IPS-NIHi7 (cell line): ENCODE data around the gene TOR4A.
A peak's percentile ranks its signal among the peaks of the same experiment; 100 is the strongest.
"Not testable (repeated sequence)": the region's sequence is repeated elsewhere in the genome, so short reads cannot be mapped to it uniquely, and the experiment has no call there.

ENCODE experiments used
- DNase-seq: peaks from one replicate; pipeline ENCODE4 v3.0.0; 2012; ENCODE audit warnings: mixed read lengths; ENCODE audit errors: extremely low spot score

The TOR4A gene

DNA sequence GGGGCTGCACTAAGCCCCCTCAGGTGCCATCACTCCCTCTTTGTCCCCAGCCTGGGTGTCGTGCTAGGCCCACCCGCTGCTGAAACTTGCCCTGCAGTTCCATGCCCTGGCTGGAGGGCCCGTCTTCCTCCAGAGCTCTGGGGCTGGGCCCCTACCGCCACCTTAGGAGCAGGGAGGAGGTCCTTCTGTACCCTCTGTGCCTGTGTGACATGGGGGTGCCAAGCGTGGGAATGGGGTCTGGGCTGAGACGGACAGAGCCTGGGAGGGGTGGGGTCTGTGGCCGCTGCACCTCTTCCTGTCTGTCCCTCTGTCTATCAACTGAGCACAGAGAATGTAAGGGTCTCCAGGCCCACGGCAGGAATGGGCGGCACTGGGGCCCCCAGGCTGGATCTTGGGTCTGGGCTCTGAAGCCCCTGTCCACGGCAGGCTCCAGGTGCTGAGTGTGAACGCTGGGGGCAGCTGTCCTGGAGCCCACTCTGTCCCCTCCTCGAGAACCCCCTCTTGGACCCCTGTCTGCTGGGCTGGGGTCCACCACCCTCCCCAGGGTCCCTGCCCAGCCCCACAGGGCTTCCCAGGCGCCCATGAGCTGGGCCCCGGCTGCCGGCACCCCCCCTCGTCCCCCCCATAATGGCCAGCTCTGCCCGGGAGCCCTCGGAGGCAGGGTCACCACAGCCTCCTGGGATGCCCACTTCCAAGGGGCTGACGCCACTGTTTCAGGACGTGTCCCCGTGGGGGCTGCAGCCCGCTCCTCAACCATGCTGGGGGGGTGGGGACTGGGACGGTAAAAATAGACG, 40.4 kb downstream of the TOR4A start:
- DNase-seq: no peak

DNA sequence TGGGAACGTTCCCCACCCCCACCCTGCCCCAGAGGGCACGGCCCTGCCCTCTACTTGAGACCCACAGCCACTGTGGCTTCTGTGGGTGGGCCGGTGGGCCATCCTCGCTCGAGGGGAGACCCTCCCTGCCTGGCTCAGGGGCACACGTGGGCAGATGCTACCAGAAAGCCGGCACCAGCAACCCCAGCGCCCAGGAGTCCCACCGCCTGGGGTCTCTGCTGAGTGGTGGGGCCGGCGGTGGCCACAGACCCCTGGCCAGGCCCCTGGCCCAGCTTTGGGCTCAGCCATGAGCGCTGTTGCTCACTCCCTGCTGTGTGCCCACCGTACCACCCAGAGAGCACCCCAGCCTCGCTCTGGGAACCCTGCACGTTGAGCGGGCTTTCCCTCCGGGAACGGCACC, 41.1 kb downstream of the TOR4A start:
- DNase-seq: no peak

GRCh38 chr9:137319011-137319738, 41.6 kb downstream of the TOR4A start:
- DNase-seq: peak; percentile 79

- DNase-seq: no peak
Measured at GRCh38 chr9:137319739-137320551, 42.4 kb downstream of the TOR4A start.

DNA sequence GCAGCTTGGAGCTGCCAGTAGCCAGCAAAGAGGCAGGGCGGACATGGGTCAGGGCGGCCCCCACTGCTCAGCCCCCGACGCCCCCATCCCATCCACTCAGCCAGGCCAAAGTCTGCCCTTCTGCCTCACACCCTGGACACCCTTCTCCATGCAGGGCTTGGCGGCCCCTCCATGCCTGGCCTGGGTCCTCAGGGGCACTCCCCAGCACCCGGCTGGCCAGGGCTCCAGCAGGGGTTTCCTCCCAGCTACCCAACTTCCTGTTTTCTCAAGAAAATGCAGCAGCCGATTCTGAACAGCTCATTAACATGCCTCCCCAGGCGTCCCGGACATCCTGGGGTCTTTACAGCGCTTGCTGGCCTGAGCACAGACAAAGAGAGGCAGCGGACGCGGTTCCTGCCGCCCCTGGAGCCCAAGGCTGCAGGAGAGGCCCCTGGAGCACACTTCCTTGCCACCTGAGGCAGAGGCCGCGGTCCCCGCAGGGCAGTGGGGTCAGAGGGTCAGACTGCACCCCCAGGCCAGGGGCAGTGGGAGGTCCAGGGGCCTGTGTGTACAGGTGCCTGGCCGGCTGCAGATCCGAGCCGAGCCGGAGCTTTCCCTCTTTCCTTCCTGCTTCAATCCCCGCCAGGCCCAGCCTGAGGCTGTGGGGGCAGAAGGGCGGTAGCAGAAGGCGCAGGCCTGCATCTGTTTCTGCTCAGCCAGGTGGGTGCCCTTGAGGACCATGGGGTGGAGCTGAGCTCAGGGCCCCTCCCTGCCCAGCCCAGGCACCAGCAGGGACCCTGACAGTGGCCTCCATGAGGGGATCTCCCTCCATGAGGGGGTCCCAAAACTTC, 43.2 kb downstream of the TOR4A start:
- DNase-seq: no peak

DNA sequence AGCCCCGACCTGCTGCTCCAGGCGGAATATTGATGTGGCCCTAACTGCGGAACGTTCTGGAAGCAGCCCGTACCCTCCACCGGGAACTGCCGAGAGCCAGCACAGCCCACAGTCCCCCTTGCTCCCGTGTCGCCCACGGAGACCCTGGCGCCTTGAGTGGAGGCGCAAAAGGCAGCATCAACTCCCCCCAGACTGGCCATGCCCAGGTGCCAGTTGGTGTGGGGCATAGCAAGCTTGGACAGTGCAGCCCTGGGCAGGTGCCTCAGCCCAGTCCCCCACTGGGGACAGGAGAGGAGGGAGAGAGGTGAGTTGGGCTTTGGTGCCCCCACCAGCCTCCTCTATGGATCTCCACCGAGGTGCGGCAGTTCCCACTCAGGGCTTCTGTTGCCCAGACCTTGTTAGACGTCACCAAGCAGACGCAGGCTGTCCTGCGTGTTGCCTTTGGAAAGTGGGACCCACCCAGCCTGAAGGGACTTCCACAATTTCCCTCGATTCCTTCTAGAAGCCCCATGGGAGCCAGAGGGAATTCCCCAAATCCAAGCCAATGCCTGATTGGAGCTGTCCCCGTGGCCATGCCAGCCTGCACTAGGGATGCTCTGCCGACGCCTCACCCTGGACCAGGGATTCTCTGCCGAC, 44.3 kb downstream of the TOR4A start:
- DNase-seq: peak; percentile 9

DNA sequence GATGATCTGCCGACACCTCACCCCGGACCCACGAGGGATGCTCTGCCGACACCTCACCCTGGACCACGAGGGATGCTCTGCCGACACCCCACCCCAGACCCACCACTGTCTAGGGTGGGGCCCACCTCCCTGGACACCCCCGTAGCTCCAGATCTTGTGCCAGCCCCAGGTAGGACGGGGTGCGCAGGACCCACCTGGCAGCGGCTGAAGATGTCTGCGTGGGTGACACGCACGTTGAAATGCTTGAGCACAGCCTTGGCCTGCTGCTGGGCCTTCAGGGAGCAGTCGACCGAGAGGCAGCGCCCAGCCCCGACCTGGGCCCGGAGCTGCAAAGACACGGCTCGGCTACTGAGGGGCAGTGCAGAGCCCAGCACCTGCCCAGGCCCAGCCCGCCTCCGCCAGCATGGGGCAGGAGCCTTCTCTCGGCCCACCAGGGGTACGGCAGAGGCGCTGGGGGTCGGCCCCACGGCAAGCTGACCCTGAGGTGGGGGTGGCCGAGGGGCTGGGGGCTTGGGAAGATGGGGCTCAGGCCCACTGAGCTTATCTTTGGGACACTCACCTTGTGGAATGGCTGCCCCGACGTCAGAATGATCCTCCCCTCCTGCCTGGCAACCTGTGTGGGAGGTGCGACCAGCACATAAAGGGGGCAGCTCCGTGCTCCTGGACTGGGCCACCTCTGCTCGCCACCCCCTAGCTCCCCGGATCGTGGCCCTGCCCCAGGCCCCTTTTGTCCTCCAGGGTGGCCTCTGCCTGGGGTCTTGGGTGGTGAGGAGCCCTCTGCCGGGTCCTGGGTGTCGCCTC, 46.2 kb downstream of the TOR4A start:
- DNase-seq: peak; percentile 10

DNA sequence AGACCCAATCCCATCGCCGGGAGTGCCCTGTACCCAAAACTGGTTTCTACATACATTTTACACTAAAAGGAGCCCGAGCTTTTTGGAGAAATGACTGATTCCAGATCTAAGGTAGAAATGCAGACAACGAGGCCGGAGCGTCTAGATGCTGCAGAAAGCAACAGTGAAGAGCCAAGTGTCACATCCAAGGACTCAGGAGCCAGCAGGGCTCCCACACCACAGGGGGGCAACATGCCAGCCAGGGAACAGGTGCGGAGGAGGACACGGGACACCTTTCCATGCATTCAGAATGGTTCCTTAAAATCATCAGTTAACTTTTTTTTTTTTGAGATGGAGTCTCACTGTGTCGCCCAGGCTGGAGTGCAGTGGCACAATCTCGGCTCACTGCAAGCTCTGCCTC, 47.6 kb downstream of the TOR4A start:
- no peak for DNase-seq

- no peak for DNase-seq
Measured at GRCh38 chr9:137325799-137326198, 48.3 kb downstream of the TOR4A start.

DNA sequence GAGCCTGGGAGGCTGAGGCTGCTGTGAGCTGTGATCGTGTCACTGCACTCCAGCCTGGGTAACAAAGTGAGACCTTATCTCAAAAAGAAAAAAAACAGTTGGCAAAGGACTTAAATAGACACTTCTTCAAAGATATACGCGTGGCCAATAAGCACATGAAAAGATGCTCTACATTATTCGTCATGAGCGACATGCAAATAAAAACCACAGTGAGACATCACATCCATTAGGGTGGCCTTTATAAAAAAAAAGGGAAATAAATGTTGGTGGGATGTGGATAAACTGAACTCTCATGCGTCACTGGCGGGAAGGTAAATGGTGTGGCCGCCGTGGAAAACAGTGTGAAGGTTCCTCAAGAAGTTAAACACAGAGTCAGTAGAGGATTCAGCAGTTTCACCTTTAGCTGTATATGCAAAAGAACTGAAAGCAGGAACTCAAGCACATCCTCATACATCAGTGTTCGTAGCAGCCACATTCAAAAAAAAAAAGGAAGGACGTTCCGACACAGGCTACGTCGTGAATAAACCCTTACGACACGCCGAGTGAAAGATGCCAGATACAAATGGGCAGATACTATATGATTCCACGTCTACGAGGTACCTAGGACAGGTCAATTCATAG, 49.0 kb downstream of the TOR4A start:
- no peak for DNase-seq

GRCh38 chr9:137327641-137328550, 50.4 kb downstream of the TOR4A start:
- not testable (repeated sequence) for DNase-seq

GRCh38 chr9:137329590-137329989, 52.1 kb downstream of the TOR4A start:
- DNase-seq: not testable (repeated sequence)

DNA sequence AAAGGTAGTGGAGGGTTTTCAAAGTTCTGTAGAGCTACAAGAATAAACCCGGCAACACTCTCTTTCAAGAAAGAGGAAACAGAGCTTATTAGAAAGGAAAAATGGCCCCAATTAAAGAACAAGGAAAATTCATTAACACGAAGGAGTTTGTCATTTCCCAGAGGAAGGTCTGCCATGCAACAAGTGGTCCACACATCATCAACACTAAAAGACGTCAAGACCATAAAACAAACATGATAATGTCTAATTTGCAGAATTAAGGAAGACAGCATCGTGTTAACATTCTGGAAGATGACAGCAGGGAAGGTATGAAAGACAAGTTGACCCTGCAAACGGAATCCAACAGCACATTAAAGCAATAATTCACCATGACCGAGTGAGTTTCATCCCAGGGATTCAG, 53.2 kb downstream of the TOR4A start:
- DNase-seq: no peak

DNA sequence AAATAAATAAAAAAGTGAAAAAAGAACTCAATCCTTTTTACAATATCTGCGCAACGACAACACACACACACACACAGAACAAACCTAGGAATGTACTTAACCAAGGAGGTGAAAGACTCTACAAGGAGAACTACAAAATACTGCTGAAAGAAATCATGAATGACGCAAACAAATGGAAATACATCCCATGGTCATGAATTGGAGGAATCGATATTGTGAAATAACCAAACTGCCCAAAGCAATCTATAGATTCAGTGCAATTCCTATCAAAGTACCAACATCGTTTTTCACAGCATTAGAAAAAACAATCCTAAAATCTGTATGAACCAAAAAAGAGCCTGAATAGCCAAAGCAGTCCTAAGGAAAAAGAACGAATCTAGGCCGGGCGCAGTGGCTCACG, 54.4 kb downstream of the TOR4A start:
- no peak for DNase-seq
